ENCODE measurements around the gene ZNF493.

DNA sequence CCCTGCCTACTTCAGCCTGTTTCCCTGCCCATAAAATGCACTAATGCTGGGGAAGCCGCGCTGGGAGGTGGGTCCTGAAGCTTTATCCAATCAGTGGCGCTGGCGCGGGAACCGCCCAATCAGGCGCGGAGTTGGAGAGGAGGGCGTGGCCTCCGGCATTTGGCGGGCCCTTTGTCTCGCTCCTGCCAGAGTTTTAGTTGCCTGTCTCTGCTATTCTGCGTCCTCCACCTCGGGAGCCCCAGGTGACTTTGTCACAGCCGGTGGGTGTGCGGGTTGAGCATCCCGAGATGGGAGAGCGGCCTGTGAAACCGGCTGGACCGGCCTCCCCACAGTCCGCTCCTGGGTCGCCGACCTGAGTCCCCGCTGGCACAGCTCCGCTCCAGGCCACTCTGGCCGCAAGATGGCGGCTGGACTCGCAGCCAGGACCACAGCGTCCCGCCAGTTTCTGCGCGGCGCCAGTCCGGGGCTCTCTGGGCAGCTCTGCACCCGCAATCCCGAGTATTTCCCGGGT is 77.8 kb downstream of the ZNF493 start:
- TF ChIP-seq CTCF (IDR thresholded peaks at IDR 0.05; ENCODE audit: insufficient read depth, low read length, poor library complexity, severe bottlenecking), result no peak
- no peak for TF ChIP-seq EZH2phosphoT487 (conservative IDR thresholded peaks at IDR 0.05; ENCODE audit: low read length)

Data from SU-DHL-6 (cell line).